A673 (cell line): Measurements from ENCODE around the gene VPS4B.

Experiments used
- EZH2 ChIP-seq: fragments of 200-600 bp; sonication (generic); IDR thresholded peaks from 2 replicates; pipeline ENCODE4 v1.6.1; 2017; ENCODE audit warnings: borderline replicate concordance, low read depth, mild to moderate bottlenecking, mixed read lengths, antibody characterized with exemption, low read length; ENCODE audit not compliant: poor library complexity, severe bottlenecking
- TF ChIP-seq, protein P1 (sequence below): fragments of 300-800, 200-600 bp; sonication (generic); conservative IDR thresholded peaks from 2 replicates; pipeline ENCODE4 v1.5.1; 2017; ENCODE audit warnings: low read depth, mild to moderate bottlenecking, antibody characterized with exemption, low read length, moderate library complexity, mixed read lengths

DNA sequence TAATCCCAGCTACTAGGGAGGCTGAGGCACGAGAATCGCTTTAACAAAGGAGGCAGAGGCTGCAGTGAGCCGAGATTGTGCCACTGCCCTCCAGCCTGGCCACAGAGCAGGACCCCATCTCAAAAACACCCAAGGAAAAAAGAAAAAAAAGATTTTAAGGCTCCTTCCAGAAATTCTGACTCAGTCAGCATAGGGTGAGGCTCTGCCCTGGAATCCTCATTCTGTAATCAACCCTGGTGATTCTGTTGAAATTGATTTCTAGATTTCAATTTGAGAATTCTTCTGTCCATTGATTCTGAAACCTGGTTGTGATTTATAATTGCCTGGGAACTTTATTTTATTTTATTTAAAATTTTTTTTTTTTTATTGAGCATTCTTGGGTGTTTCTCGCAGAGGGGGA is 27.1 kb upstream of the VPS4B start:
- TF ChIP-seq, protein P1, sequence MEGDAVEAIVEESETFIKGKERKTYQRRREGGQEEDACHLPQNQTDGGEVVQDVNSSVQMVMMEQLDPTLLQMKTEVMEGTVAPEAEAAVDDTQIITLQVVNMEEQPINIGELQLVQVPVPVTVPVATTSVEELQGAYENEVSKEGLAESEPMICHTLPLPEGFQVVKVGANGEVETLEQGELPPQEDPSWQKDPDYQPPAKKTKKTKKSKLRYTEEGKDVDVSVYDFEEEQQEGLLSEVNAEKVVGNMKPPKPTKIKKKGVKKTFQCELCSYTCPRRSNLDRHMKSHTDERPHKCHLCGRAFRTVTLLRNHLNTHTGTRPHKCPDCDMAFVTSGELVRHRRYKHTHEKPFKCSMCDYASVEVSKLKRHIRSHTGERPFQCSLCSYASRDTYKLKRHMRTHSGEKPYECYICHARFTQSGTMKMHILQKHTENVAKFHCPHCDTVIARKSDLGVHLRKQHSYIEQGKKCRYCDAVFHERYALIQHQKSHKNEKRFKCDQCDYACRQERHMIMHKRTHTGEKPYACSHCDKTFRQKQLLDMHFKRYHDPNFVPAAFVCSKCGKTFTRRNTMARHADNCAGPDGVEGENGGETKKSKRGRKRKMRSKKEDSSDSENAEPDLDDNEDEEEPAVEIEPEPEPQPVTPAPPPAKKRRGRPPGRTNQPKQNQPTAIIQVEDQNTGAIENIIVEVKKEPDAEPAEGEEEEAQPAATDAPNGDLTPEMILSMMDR, result no peak
- TF ChIP-seq EZH2, result no peak
